ENCODE results near the gene WDR5B.
"Not testable (repeated sequence)": the region's sequence is repeated elsewhere in the genome, so short reads cannot be mapped to it uniquely, and the experiment has no call there.

WDR5B gene

DNA sequence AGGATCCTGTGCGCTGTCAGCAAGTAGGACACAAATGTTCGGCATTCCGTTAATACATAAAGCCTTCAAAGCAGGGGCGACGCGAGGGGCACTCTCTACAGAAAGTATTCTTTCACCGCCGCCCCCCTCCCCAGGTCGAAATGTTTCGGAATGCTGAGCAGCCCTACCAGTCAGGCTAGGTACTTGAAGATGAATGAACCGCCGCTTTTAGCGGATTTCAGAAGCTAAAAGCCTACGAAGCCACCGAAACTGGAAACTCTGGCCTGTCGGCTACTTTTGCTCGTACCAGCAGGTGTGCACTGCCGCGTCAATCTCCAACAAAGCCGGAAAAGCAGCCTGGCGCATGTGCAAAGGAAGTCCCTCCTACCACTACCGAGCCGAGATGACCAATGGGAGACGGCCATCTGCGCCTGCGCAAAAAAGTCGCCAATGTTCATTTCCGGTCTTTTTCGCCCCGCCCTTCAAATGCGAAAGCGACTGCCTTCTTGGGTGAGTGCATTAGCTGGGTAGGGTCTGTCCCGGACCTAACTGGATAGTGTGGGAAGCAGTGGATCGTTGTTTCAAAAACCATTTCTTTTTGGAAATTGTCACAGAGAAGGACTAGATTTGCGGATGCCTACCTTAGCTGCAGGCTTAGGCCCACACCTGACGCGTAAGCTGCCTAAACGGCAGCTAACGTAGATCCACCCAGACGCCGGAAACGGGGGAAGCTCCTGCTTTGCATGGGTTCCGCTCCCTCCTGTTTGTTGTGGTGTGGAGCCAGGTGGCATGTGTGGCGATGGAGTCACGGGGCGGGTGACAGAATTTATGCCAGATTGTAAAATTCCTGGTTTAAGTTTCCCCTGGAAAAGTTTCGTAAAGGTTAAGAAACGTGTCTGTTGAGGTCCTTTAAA is at the start of gene WDR5B:
WDR5B (minus strand) TSS at position 301 of the 893 bp plus-strand sequence. CDS start 534 bp downstream, outside the sequence.
- peak; percentile 96 to 98 for DNase-seq (ENCODE audit: extremely low read depth in 1 of 2, low read depth in 1 of 2)

GRCh38 chr3:122464659-122465058 is 48.8 kb upstream of the WDR5B start:
- DNase-seq (ENCODE audit: extremely low read depth in 1 of 2, low read depth in 1 of 2) = no peak

- no peak for DNase-seq (ENCODE audit: extremely low read depth in 1 of 2, low read depth in 1 of 2)
Measured at GRCh38 chr3:122462406-122462805, 46.5 kb upstream of the WDR5B start.

DNA sequence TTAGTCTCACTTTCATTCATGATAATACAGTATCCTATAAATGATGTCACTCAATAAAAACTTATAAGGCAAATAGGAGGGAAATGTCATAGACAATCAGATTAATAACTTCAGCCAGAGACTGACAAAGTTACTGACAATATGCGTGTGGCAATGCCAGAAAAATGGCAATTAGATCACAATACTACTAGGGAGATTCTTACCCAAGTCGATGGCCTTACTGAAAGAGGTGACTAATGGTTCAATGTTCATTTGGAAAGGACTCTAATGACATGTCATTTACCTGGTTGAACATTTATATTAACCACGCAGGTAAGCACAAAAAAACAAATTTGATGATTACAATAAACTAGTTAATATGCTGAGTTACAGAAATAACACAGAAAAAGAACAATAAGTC is 45.9 kb upstream of the WDR5B start:
- no peak for DNase-seq (ENCODE audit: extremely low read depth in 1 of 2, low read depth in 1 of 2)

- no peak for DNase-seq (ENCODE audit: extremely low read depth in 1 of 2, low read depth in 1 of 2)
Measured at GRCh38 chr3:122458992-122459391, 43.1 kb upstream of the WDR5B start.

- no peak for DNase-seq (ENCODE audit: extremely low read depth in 1 of 2, low read depth in 1 of 2)
Measured at GRCh38 chr3:122457706-122458105, 41.8 kb upstream of the WDR5B start.

DNA sequence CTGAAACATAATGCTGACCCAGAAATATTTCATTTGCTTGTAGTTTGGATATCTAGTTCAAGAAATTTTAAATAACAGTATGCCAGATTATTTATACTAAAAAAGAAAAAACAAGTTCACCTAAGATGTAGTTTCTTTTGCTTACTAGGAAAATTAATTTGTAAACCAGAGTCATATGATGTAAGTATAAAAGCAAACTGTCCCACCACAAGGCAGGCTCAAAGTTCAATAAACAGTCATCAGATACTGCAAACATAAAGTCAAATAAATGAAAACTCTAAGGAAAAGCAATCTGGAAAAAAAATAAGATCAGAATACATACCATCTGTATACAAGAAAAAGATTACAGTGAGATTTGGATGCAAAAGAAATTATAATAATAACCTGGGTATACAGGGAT is 40.2 kb upstream of the WDR5B start:
- DNase-seq (ENCODE audit: extremely low read depth in 1 of 2, low read depth in 1 of 2) = no peak

GRCh38 chr3:122451371-122451770 is 35.5 kb upstream of the WDR5B start:
- DNase-seq (ENCODE audit: extremely low read depth in 1 of 2, low read depth in 1 of 2) = no peak

DNA sequence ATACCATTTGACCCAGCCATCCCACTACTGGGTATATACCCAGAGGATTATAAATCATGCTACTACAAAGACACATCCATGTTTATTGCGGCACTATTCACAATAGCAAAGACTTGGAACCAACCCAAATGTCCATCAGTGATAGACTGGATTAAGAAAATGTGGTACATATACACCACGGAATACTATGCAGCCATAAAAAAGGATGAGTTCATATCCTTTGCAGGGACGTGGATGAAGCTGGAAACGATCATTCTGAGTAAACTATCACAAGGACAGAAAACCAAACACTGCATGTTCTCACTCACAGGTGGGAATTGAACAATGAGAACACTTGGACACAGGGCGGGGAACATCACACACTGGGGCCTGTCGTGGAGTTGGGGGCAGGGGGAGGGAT is 32.4 kb upstream of the WDR5B start:
- not testable (repeated sequence) for DNase-seq (ENCODE audit: extremely low read depth in 1 of 2, low read depth in 1 of 2)

GRCh38 chr3:122444491-122444887 is 28.6 kb upstream of the WDR5B start:
- DNase-seq (ENCODE audit: extremely low read depth in 1 of 2, low read depth in 1 of 2) = not testable (repeated sequence)

- not testable (repeated sequence) for DNase-seq (ENCODE audit: extremely low read depth in 1 of 2, low read depth in 1 of 2)
Measured at GRCh38 chr3:122443762-122444490, 28.1 kb upstream of the WDR5B start.

- no peak for DNase-seq (ENCODE audit: extremely low read depth in 1 of 2, low read depth in 1 of 2)
Measured at GRCh38 chr3:122443090-122443489, 27.2 kb upstream of the WDR5B start.

DNA sequence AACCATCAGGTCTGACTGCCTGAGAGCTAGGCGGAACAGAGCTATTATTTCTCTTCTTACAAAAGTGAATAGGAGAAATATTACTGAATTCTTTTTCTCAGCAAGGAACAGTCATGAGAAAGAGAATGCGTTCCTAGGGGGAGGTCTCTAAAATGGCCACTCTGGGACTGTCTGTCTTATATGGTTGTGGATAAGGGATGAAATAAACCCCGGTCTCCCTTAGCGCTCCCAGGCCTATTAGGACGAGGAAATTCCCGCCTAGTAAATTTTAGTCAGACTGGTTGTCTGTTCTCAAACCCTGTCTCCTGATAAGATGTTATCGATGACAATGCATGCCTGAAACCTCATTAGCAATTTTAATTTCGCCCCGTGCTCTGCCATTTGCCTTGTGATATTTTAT is 20.1 kb upstream of the WDR5B start:
- no peak for DNase-seq (ENCODE audit: extremely low read depth in 1 of 2, low read depth in 1 of 2)

- DNase-seq (ENCODE audit: extremely low read depth in 1 of 2, low read depth in 1 of 2) = no peak
Measured at GRCh38 chr3:122430371-122430770, 14.5 kb upstream of the WDR5B start.

GRCh38 chr3:122427857-122428471 is 12.1 kb upstream of the WDR5B start:
- DNase-seq (ENCODE audit: extremely low read depth in 1 of 2, low read depth in 1 of 2) = no peak

DNA sequence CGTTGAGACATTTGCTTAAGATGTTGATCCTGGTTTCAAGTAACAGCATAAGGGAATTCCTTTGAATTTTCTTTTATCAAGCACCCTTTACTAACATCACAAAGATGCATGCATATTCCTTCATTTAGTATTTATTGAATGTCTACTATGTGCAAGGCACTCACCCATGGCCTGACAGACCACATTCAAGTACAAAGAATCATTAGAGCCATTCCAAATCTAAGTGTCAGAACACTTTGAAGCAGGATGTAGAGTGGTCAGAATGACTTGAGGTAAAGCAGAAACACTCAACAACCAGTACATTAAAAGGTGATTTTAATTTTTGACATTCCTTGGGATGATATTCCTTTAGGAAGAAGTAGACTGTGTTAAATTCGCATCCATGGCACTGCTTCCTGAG is 6.0 kb upstream of the WDR5B start:
- no peak for DNase-seq (ENCODE audit: extremely low read depth in 1 of 2, low read depth in 1 of 2)

- DNase-seq (ENCODE audit: extremely low read depth in 1 of 2, low read depth in 1 of 2) = no peak
Measured at GRCh38 chr3:122421101-122421500, 5.2 kb upstream of the WDR5B start.

DNA sequence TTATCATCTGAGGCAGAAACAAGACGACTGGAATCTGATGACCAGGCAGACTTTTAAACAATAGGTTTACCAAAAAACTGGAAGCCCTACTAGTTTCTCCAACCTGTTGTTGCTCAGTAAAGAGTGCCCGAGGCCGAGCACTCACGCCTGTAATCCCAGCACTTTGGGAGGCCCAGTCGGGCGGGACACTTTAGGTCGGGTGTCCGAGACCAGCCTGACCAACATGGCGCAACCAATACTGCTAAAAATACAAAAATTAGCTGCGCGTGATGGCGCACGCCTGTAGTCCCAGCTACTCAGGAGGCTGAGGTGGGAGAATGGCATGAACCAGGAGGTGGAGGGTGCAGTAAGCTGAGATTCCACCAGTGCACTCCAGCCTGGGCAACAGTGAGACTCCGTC is 1.1 kb upstream of the WDR5B start:
- DNase-seq (ENCODE audit: extremely low read depth in 1 of 2, low read depth in 1 of 2) = no peak

GRCh38 chr3:122415104-122415744 is 638 bp downstream of the WDR5B start:
- DNase-seq (ENCODE audit: extremely low read depth in 1 of 2, low read depth in 1 of 2) = no peak

- DNase-seq (ENCODE audit: extremely low read depth in 1 of 2, low read depth in 1 of 2) = no peak
Measured at GRCh38 chr3:122414391-122414790, 1.5 kb downstream of the WDR5B start.

DNA sequence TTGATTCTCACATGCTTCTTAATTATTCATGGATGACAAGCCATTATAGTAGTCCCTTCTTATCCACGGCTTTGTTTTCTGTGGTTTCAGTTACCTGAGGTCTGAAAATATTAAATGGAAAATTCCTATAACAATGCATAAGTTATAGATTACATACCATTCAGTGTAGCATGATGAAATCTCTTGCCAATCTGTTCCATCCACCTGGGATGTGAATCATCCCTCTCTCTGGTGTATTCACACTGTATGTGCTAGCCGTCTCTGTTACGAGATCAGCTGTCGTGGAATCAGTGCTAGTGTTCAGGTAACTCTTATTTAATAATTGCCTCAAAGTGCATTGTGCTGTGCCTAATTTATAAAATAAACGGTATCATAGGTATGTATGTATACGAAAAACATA is 5.2 kb downstream of the WDR5B start:
- DNase-seq (ENCODE audit: extremely low read depth in 1 of 2, low read depth in 1 of 2) = no peak

Data from activated CD8-positive, alpha-beta memory T cell treated with anti-CD3 and anti-CD28 coated beads for 1 hour (primary cell).